Neural progenitor cell (in vitro differentiated cells): ENCODE results near the gene KCNK1. TPM values are rescaled to one million over a fixed set of nuclear protein-coding genes. Genes with fewer than 3 reads are reported as not detected.

Source experiments
- DNase-seq: peaks from one replicate; pipeline ENCODE4 v3.0.0-alpha.2; 2016; ENCODE audit warnings: low spot score
- H2AFZ ChIP-seq: fragments of 200-600 bp; sonication (generic); replicated peaks from 2 replicates; pipeline ENCODE4 v1.6.1; 2016; ENCODE audit warnings: antibody characterized with exemption
- H3F3A ChIP-seq: fragments of 200-600 bp; sonication (generic); 2 replicates; pipeline ENCODE4 v1.6.1; 2016; ENCODE audit warnings: antibody characterized with exemption, low read depth
- H3K27ac ChIP-seq: fragments of 200-600 bp; sonication (generic); 2 replicates; pipeline ENCODE4 v1.5.1; 2016; ENCODE audit warnings: mild to moderate bottlenecking
- H3K27me3 ChIP-seq: fragments of 200-600 bp; sonication (generic); 2 replicates; pipeline ENCODE4 v1.6.1; 2016; ENCODE audit warnings: mild to moderate bottlenecking, moderate library complexity
- H3K36me3 ChIP-seq: fragments of 200-600 bp; sonication (generic); 2 replicates; pipeline ENCODE4 v1.5.1; 2016
- H3K4me1 ChIP-seq: fragments of 200-600 bp; sonication (generic); 2 replicates; pipeline ENCODE4 v1.6.1; 2016; ENCODE audit warnings: mixed run types
- H3K4me2 ChIP-seq: fragments of 200-600 bp; sonication (generic); 2 replicates; pipeline ENCODE4 v1.6.1; 2016
- H3K4me3 ChIP-seq: fragments of 200-600 bp; sonication (generic); 2 replicates; pipeline ENCODE4 v1.5.1; 2016
- H3K79me2 ChIP-seq: fragments of 200-600 bp; sonication (generic); 2 replicates; pipeline ENCODE4 v1.6.1; 2016; ENCODE audit warnings: low read depth
- H3K9ac ChIP-seq: fragments of 200-600 bp; sonication (generic); 2 replicates; pipeline ENCODE4 v1.6.1; 2016
- H3K9me3 ChIP-seq: fragments of 200-600 bp; sonication (generic); 2 replicates; pipeline ENCODE4 v1.5.1; 2016; ENCODE audit warnings: low read depth
- H4K20me1 ChIP-seq: fragments of 200-600 bp; sonication (generic); 2 replicates; pipeline ENCODE4 v1.6.1; 2016; ENCODE audit warnings: low read depth
- H3K27ac Mint-ChIP-seq: 3 replicates; pipeline ENCODE4 v1.8.0; 2021; ENCODE audit warnings: mixed read lengths
- H3K27me3 Mint-ChIP-seq: 2 replicates; pipeline ENCODE4 v1.8.0; 2022; ENCODE audit warnings: low read depth, mild to moderate bottlenecking, inconsistent platforms, moderate library complexity, mixed read lengths; ENCODE audit not compliant: insufficient read depth
- H3K36me3 Mint-ChIP-seq: 3 replicates; pipeline ENCODE4 v1.8.0; 2021; ENCODE audit warnings: mixed read lengths
- H3K4me1 Mint-ChIP-seq: 3 replicates; pipeline ENCODE4 v1.8.0; 2021; ENCODE audit warnings: mixed read lengths
- H3K4me3 Mint-ChIP-seq: 3 replicates; pipeline ENCODE4 v1.8.0; 2021; ENCODE audit warnings: mild to moderate bottlenecking, moderate library complexity, mixed read lengths
- H3K9me3 Mint-ChIP-seq: 3 replicates; pipeline ENCODE4 v1.8.0; 2020; ENCODE audit warnings: mixed read lengths
- EZH2 ChIP-seq: fragments of 200-600 bp; sonication (generic); IDR thresholded peaks from 2 replicates; pipeline ENCODE4 v1.6.1; 2017; ENCODE audit warnings: antibody characterized with exemption, mild to moderate bottlenecking, moderate library complexity
- EZH2phosphoT487 ChIP-seq: fragments of 200-600 bp; sonication (generic); IDR thresholded peaks from 2 replicates; pipeline ENCODE4 v1.6.1; 2017; ENCODE audit warnings: antibody characterized with exemption
- total RNA-seq: library from RNA; depleted of rRNA; stranded (reverse); fragments of >200 nt; gene quantifications from 2 replicates; pipeline ENCODE4 v1.2.3, GENCODE V29; 2015; ENCODE audit warnings: low replicate concordance
- TF ChIP-seq, protein P1 (sequence below): fragments of 200-600 bp; sonication (generic); IDR thresholded peaks from 2 replicates; pipeline ENCODE4 v1.5.1; 2017; ENCODE audit warnings: antibody characterized with exemption, mild to moderate bottlenecking

KCNK1 gene
- total RNA-seq, 1 donor from 2014 or later, result 0.11 TPM

DNA sequence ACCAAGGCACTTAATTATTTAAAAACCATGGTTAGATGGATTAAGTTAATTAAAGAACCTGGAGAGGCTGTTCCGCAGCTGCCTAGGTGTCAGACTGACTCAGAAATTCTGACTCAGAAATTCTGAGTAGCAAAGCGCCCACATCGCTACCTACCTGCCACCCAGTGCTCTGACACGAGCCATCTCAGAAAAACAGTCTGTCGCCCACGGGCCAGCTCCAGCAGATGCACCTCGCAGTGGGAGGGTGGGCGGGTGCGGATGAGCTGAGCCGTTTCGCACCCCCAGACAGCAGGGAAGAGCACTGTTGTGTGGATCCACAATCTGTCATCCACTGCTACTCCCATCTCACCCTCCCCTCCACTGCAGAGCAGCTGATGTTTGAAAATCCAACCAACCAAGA lies 13.5 kb downstream of the KCNK1 start:
- H3K4me2 ChIP-seq, result no peak overlapping the region
- no peak for DNase-seq
- H3K4me1 ChIP-seq, result no peaks in the 10 kb centered on the region
- no peaks in the 10 kb centered on the region for H3K79me2 ChIP-seq
- TF ChIP-seq, protein P1, sequence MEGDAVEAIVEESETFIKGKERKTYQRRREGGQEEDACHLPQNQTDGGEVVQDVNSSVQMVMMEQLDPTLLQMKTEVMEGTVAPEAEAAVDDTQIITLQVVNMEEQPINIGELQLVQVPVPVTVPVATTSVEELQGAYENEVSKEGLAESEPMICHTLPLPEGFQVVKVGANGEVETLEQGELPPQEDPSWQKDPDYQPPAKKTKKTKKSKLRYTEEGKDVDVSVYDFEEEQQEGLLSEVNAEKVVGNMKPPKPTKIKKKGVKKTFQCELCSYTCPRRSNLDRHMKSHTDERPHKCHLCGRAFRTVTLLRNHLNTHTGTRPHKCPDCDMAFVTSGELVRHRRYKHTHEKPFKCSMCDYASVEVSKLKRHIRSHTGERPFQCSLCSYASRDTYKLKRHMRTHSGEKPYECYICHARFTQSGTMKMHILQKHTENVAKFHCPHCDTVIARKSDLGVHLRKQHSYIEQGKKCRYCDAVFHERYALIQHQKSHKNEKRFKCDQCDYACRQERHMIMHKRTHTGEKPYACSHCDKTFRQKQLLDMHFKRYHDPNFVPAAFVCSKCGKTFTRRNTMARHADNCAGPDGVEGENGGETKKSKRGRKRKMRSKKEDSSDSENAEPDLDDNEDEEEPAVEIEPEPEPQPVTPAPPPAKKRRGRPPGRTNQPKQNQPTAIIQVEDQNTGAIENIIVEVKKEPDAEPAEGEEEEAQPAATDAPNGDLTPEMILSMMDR, result no peak
- TF ChIP-seq EZH2, result no peak
- no peak for TF ChIP-seq EZH2phosphoT487
- Mint-ChIP-seq H3K36me3 (no peaks in the 10 kb centered on the region), H3K27me3 (no peaks in the 10 kb centered on the region), H3K27ac (no peak overlapping the region), H3K4me3 (no peak overlapping the region), H3K4me1 (peaks cover under 1% of the 10 kb centered on the region), H3K9me3 (no peaks in the 10 kb centered on the region)
- H2AFZ ChIP-seq, result no peak overlapping the region
- no peak overlapping the region for H3K27ac ChIP-seq
- no peak overlapping the region for H3K9ac ChIP-seq
- no peaks in the 10 kb centered on the region for H3K9me3 ChIP-seq
- no peaks in the 10 kb centered on the region for H3K36me3 ChIP-seq
- no peaks in the 10 kb centered on the region for H3F3A ChIP-seq
- no peaks in the 10 kb centered on the region for H3K27me3 ChIP-seq
- no peaks in the 10 kb centered on the region for H4K20me1 ChIP-seq
- H3K4me3 ChIP-seq, result no peak overlapping the region

DNA sequence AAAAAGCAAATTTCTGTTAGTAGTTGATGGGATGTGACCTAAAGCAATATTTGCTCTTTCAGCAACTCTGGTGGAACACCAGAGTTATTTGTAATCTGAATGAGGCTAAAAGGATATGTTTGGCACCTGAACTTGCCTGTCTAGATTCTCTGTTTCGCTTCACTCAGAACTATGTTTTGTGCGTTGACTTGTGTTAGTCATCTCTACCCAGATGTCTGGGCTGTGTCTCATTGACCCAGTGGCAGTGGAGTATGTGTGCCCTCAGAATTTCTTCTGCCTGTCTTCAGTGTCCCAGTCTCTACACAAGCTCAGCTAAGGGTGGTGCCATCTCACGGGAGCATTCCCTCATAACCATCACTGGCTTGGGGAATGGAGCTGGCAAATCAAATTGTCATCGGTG lies 13.9 kb downstream of the KCNK1 start:
- H3K4me3 ChIP-seq, result no peak overlapping the region
- no peaks in the 10 kb centered on the region for H3K36me3 ChIP-seq

DNA sequence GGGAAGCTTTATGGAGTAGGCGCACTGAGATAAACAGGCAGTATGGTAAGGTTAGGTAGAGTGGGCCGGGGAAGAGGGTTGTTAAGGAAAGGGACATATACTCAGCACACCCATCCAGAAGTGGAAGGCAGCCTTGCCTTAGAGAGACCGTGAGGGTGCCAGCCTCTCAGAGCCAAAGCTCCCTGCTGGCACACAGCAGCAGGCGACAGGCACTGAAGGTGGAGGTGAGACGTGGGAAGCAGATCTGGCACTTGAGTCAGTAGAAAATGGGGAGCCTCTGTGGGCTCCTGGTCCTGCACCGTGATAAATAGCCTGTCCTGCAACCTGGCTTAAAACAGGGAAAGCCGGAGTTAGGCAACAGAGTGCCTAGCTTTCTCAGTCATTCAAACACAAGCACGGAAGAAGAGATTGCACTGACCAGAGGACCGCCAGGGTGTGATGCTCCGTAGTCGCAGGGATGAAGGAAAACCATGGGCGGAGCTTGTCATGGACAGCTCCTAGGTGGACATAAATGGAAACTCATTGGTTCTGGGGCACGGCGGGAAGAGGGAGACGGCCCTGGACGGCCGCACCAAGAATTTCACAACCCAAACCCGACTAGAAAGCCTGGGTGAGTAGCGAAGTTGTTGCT lies 15.5 kb downstream of the KCNK1 start:
- DNase-seq, result no peak
- TF ChIP-seq, protein P1, result no peak
- TF ChIP-seq EZH2phosphoT487 (no peak), EZH2 (no peak)
- Mint-ChIP-seq H3K27ac (no peak overlapping the region), H3K36me3 (no peaks in the 10 kb centered on the region), H3K4me1 (peaks cover 7% of the 10 kb centered on the region), H3K9me3 (no peaks in the 10 kb centered on the region), H3K4me3 (no peak overlapping the region), H3K27me3 (no peaks in the 10 kb centered on the region)
- H3F3A ChIP-seq, result no peaks in the 10 kb centered on the region
- no peaks in the 10 kb centered on the region for H3K9me3 ChIP-seq
- no peak overlapping the region for H3K9ac ChIP-seq
- H3K4me3 ChIP-seq, result no peak overlapping the region
- no peaks in the 10 kb centered on the region for H4K20me1 ChIP-seq
- no peaks in the 10 kb centered on the region for H3K79me2 ChIP-seq
- H3K27ac ChIP-seq, result no peak overlapping the region
- H2AFZ ChIP-seq, result no peak overlapping the region
- no peak overlapping the region for H3K4me2 ChIP-seq
- no peaks in the 10 kb centered on the region for H3K36me3 ChIP-seq
- no peaks in the 10 kb centered on the region for H3K27me3 ChIP-seq
- no peaks in the 10 kb centered on the region for H3K4me1 ChIP-seq

More for the DNA sequence above, 13.9 kb downstream of the KCNK1 start:
- Histone ChIP-seq H2AFZ (no peak overlapping the region), H3K9me3 (no peaks in the 10 kb centered on the region), H3K4me1 (no peaks in the 10 kb centered on the region), H3K27ac (no peak overlapping the region), H3K27me3 (no peaks in the 10 kb centered on the region), H4K20me1 (no peaks in the 10 kb centered on the region), H3K4me2 (no peak overlapping the region), H3K79me2 (no peaks in the 10 kb centered on the region), H3K9ac (no peak overlapping the region), H3F3A (no peaks in the 10 kb centered on the region)
- Mint-ChIP-seq H3K4me3 (no peak overlapping the region), H3K27ac (no peak overlapping the region), H3K4me1 (peaks cover 4% of the 10 kb centered on the region), H3K27me3 (no peaks in the 10 kb centered on the region), H3K9me3 (no peaks in the 10 kb centered on the region), H3K36me3 (no peaks in the 10 kb centered on the region)
- DNase-seq, result no peak
- TF ChIP-seq EZH2phosphoT487 (no peak), EZH2 (no peak)
- TF ChIP-seq, protein P1, result no peak
